SK-N-SH (cell line): ENCODE results near the gene RUVBL2.

Experiments
- TF ChIP-seq, protein P1 (sequence below): IDR thresholded peaks from 2 replicates; pipeline ENCODE4 v1.4.0; 2012; ENCODE audit warnings: low read depth, borderline replicate concordance
- TF ChIP-seq, protein P2 (sequence below): fragments of 200-600 bp; sonication (generic); IDR thresholded peaks from 2 replicates; pipeline ENCODE4 v1.6.1; 2017; ENCODE audit warnings: antibody characterized with exemption, mild to moderate bottlenecking, moderate library complexity

DNA sequence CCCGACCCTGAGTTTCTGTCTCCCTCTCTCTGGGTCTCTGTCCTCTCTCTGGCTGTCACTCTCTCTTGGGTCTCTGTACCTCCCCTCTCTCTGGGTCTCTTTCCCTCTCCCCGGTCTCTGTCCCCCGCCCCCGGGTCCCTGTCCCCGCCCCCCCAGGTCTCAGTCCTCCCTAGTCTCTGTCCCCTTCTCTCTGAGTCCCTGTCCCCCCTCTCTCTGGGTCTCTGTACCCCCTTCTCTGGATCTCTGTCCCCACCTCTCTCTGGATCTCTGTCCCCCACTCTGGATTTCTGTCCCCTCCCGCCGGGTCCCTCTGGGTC is 30.9 kb upstream of the RUVBL2 start:
- TF ChIP-seq, protein P1, sequence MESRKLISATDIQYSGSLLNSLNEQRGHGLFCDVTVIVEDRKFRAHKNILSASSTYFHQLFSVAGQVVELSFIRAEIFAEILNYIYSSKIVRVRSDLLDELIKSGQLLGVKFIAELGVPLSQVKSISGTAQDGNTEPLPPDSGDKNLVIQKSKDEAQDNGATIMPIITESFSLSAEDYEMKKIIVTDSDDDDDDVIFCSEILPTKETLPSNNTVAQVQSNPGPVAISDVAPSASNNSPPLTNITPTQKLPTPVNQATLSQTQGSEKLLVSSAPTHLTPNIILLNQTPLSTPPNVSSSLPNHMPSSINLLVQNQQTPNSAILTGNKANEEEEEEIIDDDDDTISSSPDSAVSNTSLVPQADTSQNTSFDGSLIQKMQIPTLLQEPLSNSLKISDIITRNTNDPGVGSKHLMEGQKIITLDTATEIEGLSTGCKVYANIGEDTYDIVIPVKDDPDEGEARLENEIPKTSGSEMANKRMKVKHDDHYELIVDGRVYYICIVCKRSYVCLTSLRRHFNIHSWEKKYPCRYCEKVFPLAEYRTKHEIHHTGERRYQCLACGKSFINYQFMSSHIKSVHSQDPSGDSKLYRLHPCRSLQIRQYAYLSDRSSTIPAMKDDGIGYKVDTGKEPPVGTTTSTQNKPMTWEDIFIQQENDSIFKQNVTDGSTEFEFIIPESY = no peak
- TF ChIP-seq, protein P2, sequence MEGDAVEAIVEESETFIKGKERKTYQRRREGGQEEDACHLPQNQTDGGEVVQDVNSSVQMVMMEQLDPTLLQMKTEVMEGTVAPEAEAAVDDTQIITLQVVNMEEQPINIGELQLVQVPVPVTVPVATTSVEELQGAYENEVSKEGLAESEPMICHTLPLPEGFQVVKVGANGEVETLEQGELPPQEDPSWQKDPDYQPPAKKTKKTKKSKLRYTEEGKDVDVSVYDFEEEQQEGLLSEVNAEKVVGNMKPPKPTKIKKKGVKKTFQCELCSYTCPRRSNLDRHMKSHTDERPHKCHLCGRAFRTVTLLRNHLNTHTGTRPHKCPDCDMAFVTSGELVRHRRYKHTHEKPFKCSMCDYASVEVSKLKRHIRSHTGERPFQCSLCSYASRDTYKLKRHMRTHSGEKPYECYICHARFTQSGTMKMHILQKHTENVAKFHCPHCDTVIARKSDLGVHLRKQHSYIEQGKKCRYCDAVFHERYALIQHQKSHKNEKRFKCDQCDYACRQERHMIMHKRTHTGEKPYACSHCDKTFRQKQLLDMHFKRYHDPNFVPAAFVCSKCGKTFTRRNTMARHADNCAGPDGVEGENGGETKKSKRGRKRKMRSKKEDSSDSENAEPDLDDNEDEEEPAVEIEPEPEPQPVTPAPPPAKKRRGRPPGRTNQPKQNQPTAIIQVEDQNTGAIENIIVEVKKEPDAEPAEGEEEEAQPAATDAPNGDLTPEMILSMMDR = no peak
